Ascending aorta (tissue), 2 donors: Measurements from ENCODE around the gene FBXL17. TPM values are rescaled to one million over a fixed set of nuclear protein-coding genes. Genes with fewer than 3 reads are reported as not detected.

ENCODE experiments used
- DNase-seq, 2 donors: peaks; one replicate each; pipeline ENCODE4 v3.0.0-alpha.2; 2019; ENCODE audit warnings: low spot score in 2 of 2
- H3K27ac ChIP-seq, 2 donors: fragments of 200-600 bp; sonication (generic); one replicate each; pipeline ENCODE4 v1.5.1; 2016 to 2017; ENCODE audit warnings: mild to moderate bottlenecking in 1 of 2
- H3K27me3 ChIP-seq: fragments of 200-600 bp; sonication (generic); one replicate; pipeline ENCODE4 v1.5.1; 2017
- H3K36me3 ChIP-seq, 2 donors: fragments of 200-600 bp; sonication (generic); one replicate each; pipeline ENCODE4 v1.5.1; 2016
- H3K4me1 ChIP-seq, 2 donors: fragments of 200-600 bp; sonication (generic); one replicate each; pipeline ENCODE4 v1.5.1; 2016 to 2017; ENCODE audit warnings: mild to moderate bottlenecking in 1 of 2
- H3K4me3 ChIP-seq, 2 donors: fragments of 200-600 bp; sonication (generic); one replicate each; pipeline ENCODE4 v1.5.1; 2016 to 2017; ENCODE audit warnings: mild to moderate bottlenecking in 1 of 2
- H3K9me3 ChIP-seq, 2 donors: fragments of 200-600 bp; sonication (generic); one replicate each; pipeline ENCODE4 v1.5.1; 2016
- intact Hi-C: fragments of 100-400 bp; cut with DNase I; formaldehyde crosslinking; loops from one replicate; pipeline ENCODE4 v1.15.1; 2023
- total RNA-seq: library from RNA; depleted of rRNA; stranded (reverse); fragments of >200 nt; gene quantifications from one replicate; pipeline ENCODE4 v1.1.0, GENCODE V29; 2016
- TF ChIP-seq, protein P1 (sequence below), 3 experiments: fragments of 200-600 bp in 2 of 3; fragments of 450-650 bp in 1 of 3; sonication (generic) in 2 of 3; IDR thresholded peaks; one replicate each; pipeline ENCODE4 v1.5.1; 2016 to 2019; ENCODE audit warnings: antibody characterized with exemption in 3 of 3, mild to moderate bottlenecking in 1 of 3, moderate library complexity in 1 of 3

FBXL17 gene
- total RNA-seq, 1 donor from 2014 or later: 13.6 TPM

DNA sequence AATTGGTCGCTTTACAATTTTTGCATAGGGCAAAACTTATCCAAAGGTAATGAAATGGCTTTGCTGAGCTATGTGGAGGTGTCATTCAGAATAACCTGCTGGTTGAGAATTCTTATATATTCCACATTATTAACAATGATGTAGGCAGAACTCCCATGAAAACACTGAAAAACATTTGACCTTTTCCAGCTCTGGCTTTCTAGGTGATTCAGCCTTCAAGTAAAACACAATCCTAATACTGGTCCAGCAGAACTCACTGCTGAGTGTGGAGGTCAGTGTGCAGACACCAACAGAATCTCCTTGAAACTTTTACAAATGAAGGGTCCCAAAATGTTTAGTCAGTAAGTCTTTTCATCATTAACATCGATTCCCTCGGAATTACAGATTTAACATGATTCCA, 549.2 kb downstream of the FBXL17 start:
- Histone ChIP-seq H3K27ac (no peak overlapping the region), H3K36me3 (no peaks in the 10 kb centered on the region), H3K4me1 (no peaks in the 10 kb centered on the region), H3K9me3 (no peaks in the 10 kb centered on the region), H3K4me3 (no peak overlapping the region), H3K27me3 (no peaks in the 10 kb centered on the region)
- TF ChIP-seq, protein P1, sequence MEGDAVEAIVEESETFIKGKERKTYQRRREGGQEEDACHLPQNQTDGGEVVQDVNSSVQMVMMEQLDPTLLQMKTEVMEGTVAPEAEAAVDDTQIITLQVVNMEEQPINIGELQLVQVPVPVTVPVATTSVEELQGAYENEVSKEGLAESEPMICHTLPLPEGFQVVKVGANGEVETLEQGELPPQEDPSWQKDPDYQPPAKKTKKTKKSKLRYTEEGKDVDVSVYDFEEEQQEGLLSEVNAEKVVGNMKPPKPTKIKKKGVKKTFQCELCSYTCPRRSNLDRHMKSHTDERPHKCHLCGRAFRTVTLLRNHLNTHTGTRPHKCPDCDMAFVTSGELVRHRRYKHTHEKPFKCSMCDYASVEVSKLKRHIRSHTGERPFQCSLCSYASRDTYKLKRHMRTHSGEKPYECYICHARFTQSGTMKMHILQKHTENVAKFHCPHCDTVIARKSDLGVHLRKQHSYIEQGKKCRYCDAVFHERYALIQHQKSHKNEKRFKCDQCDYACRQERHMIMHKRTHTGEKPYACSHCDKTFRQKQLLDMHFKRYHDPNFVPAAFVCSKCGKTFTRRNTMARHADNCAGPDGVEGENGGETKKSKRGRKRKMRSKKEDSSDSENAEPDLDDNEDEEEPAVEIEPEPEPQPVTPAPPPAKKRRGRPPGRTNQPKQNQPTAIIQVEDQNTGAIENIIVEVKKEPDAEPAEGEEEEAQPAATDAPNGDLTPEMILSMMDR (IDR thresholded peaks at IDR 0.05): no peak
- intact Hi-C loops: no loop called here
- DNase-seq: no peak

DNA sequence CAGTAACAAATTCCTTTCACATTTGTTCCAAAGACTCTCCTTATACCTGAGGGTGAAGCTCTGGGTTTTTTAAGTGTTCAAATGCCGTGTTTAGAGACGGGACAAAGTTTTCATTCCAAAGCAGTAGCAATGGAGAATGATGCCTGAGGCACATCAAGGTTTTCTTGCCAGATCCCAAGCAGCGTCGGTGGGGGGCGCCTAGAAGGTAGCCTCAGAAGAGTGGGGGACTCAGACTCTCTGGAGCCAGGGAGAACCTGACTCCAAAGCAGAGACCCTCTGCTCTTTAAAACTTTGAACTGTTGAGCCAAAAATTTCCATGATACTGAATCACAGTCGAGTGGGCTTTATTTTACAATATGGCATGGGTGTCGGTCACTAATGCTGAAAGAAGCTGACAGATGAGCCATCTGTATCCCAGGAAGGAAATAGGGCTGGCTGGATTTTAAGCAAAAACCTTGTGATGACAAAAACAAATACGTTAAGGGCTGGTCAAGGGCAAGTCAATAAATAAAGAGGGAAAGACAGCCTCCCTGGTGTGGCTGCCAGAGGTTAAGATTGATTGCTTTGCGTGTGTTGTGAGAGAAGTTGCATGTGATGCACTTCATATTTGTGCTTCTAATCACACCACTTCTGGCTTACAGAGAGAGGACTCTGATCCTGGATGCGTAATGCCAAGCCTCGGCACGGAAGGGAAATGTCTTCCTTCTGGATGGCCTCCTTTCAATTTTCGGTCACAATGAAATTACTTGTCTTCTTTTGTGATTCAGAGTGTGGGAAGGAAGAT, 550.1 kb downstream of the FBXL17 start:
- Histone ChIP-seq H3K27ac (no peak overlapping the region), H3K4me1 (no peaks in the 10 kb centered on the region), H3K4me3 (no peak overlapping the region), H3K36me3 (no peaks in the 10 kb centered on the region), H3K27me3 (no peaks in the 10 kb centered on the region), H3K9me3 (no peaks in the 10 kb centered on the region)
- TF ChIP-seq, protein P1 (IDR thresholded peaks at IDR 0.05): no peak
- DNase-seq: no peak
- intact Hi-C loops: no loop called here

GRCh38 chr5:107830750-107831149, 551.1 kb downstream of the FBXL17 start:
- TF ChIP-seq, protein P1 (IDR thresholded peaks at IDR 0.05): no peak
- no peak for DNase-seq
- no peak overlapping the region for H3K27ac ChIP-seq
- H3K27me3 ChIP-seq: no peaks in the 10 kb centered on the region
- H3K9me3 ChIP-seq: no peaks in the 10 kb centered on the region
- H3K4me3 ChIP-seq: no peak overlapping the region
- no peaks in the 10 kb centered on the region for H3K4me1 ChIP-seq
- H3K36me3 ChIP-seq: no peaks in the 10 kb centered on the region
- intact Hi-C loops: no loop called here

DNA sequence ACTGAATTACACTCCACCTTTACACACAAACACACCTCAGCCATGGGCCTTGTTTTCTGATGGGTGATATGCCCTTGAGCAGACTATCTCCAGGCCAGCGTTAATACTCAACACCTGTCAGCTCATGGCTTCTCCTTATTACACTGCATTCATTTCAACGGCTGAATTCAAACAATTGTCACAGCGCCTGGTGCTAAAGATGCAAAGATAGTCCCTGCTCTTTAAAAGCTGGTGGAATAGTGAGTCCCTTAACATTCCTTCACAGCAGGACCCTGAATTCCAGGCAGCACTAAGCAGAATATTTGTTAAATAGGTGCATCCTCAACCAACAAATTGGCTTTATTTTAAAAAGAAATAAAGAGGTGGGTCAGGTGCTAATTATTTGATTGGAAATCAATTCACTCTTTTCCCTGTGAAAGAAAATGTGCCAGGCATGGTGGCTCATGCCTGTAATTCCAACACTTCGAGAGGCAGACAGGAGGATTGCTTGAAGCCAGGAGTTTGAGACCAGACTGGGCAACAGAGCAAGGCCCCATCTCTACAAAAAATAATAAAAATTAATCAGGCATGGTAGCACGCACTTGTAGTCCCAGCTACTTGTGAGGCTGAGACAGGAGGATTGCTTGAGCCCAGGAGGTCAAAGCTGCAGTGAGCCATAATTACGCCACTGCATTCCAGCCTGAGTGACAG, 555.4 kb downstream of the FBXL17 start:
- Histone ChIP-seq H3K27me3 (no peaks in the 10 kb centered on the region), H3K9me3 (peaks cover 0 to 4% of the 10 kb centered on the region in 2 donors), H3K4me3 (no peak overlapping the region), H3K27ac (no peak overlapping the region), H3K4me1 (no peaks in the 10 kb centered on the region), H3K36me3 (no peaks in the 10 kb centered on the region)
- DNase-seq: no peak
- TF ChIP-seq, protein P1 (IDR thresholded peaks at IDR 0.05): no peak
- intact Hi-C loops: no loop called here

DNA sequence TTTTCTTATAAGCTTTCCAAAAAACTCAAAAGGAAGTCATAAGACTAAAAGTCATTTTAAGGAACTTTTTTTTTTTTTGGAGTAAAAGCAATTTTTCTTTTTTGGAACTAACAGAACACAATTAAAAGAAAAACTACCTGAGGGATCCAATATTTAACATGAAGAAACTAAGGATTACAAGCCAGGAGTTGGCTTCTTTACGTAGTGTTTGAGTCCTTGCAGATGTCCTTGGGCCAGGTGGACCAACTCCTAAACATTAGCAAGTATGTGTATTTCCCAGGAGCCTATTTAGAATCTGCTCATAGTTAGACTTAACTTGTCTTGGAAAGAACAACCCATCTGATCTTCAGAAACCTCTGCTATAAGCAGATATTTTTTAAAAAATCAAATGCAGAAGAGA, 557.1 kb downstream of the FBXL17 start:
- Histone ChIP-seq H3K9me3 (peaks cover 0 to 4% of the 10 kb centered on the region in 2 donors), H3K4me1 (no peaks in the 10 kb centered on the region), H3K4me3 (no peak overlapping the region), H3K27ac (no peak overlapping the region), H3K36me3 (no peaks in the 10 kb centered on the region), H3K27me3 (no peaks in the 10 kb centered on the region)
- intact Hi-C loops: no loop called here
- no peak for DNase-seq
- TF ChIP-seq, protein P1 (IDR thresholded peaks at IDR 0.05): no peak
